AG04450 (cell line): Measurements from ENCODE around the gene RAB8B. TPM values are rescaled to one million over a fixed set of nuclear protein-coding genes. Genes with fewer than 3 reads are reported as not detected.

Source experiments
- CTCF ChIA-PET: fragments of 300-600, 350-600 bp; formaldehyde crosslinking; extraction: SDS; loops from one replicate; lab custom pipeline; 2022; ENCODE audit warnings: antibody characterized with exemption, inconsistent platforms; lab: Charles Lee
- POLR2A ChIA-PET: fragments of 350-600 bp; formaldehyde crosslinking; extraction: SDS; loops from one replicate; lab custom pipeline; 2021; ENCODE audit warnings: antibody characterized with exemption, inconsistent platforms; lab: Yijun Ruan, JAX
- DNase-seq: peaks from one replicate; pipeline ENCODE4 v3.0.0-alpha.2; 2011; ENCODE audit warnings: low read depth, low spot score
- H3K27ac ChIP-seq: one replicate; pipeline ENCODE4 v1.5.1; 2012; ENCODE audit warnings: low read depth, low read length, control low read depth
- H3K27me3 ChIP-seq: one replicate; pipeline ENCODE4 v1.6.0; 2012; ENCODE audit warnings: low read length; ENCODE audit not compliant: control insufficient read depth, insufficient read depth
- H3K4me3 ChIP-seq: 2 replicates; pipeline ENCODE4 v1.5.1; 2011; ENCODE audit warnings: mild to moderate bottlenecking, low read depth, low read length, control low read depth
- H3K9me3 ChIP-seq: 2 replicates; pipeline ENCODE4 v1.5.1; 2012; ENCODE audit warnings: low read length; ENCODE audit not compliant: control insufficient read depth, insufficient read depth
- polyA plus RNA-seq: library from polyadenylated mRNA; depleted of rRNA; stranded (reverse); fragments of >200 nt; gene quantifications from 2 replicates; pipeline ENCODE4 v1.2.3, GENCODE V29; 2011
- TF ChIP-seq, protein P1 (sequence below): IDR thresholded peaks from 2 replicates; pipeline ENCODE4 v1.5.1; 2011; ENCODE audit warnings: low read depth, low read length, control low read depth, inconsistent platforms

Gene RAB8B
- polyA plus RNA-seq, 1 experiment, result 82.4 TPM

DNA sequence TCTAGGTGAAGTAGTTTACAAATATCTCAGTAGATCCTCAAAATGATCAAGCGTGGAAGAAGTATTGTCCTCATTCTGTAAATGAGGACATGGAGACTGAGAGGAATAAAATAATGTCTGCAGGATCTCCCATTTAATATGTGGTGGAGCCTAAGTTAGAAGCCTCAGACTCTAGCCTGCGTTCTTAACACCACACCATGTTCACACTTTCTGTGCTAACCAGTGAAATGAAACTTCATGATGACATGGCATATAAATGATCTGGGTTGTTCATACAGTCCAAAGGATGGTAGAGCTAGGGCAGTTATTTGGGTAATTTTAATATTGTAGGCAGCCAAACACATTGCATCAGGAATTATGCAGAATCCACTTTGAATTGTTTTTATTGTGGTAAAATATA lies 62.9 kb downstream of the RAB8B start:
- H3K27me3 ChIP-seq, result no peaks in the 10 kb centered on the region
- no peak for DNase-seq
- ChIA-PET POLR2A (no interaction called here), CTCF (no interaction called here)
- H3K4me3 ChIP-seq, result no peak overlapping the region
- no peaks in the 10 kb centered on the region; the same call in 1 of the 2 replicates for H3K9me3 ChIP-seq
- TF ChIP-seq, protein P1, sequence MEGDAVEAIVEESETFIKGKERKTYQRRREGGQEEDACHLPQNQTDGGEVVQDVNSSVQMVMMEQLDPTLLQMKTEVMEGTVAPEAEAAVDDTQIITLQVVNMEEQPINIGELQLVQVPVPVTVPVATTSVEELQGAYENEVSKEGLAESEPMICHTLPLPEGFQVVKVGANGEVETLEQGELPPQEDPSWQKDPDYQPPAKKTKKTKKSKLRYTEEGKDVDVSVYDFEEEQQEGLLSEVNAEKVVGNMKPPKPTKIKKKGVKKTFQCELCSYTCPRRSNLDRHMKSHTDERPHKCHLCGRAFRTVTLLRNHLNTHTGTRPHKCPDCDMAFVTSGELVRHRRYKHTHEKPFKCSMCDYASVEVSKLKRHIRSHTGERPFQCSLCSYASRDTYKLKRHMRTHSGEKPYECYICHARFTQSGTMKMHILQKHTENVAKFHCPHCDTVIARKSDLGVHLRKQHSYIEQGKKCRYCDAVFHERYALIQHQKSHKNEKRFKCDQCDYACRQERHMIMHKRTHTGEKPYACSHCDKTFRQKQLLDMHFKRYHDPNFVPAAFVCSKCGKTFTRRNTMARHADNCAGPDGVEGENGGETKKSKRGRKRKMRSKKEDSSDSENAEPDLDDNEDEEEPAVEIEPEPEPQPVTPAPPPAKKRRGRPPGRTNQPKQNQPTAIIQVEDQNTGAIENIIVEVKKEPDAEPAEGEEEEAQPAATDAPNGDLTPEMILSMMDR, result no peak
- no peak overlapping the region for H3K27ac ChIP-seq

DNA sequence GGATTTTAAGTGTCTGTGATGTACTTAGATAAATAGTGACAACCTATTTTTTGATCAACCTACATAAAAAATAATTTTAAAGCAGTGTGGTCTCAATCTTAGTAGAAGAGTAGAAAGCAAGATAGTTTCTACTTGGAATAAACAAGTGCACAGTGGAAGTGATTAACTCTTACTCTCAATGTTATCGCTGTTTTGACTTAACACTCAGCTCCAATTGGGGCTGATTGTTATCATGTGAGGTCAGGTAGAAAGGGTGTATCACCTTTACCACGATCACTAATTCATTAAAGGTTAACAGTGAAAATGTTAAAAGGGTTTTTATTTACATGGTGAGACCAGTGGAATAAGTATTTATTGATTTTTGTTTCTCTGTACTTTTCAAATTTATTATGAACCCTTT lies 65.6 kb downstream of the RAB8B start:
- no peak for DNase-seq
- Histone ChIP-seq H3K27me3 (no peaks in the 10 kb centered on the region), H3K9me3 (peaks cover 3% of the 10 kb centered on the region; the same call in 1 of the 2 replicates), H3K27ac (no peak overlapping the region), H3K4me3 (no peak overlapping the region)
- TF ChIP-seq, protein P1, result no peak
- ChIA-PET POLR2A (no interaction called here), CTCF (no interaction called here)

- Histone ChIP-seq H3K4me3 (no peak overlapping the region), H3K9me3 (peaks cover 3% of the 10 kb centered on the region; the same call in 1 of the 2 replicates), H3K27me3 (no peaks in the 10 kb centered on the region), H3K27ac (no peak overlapping the region)
- ChIA-PET POLR2A (no interaction called here), CTCF (interaction anchor here (1.2 kb wide), 1 partner anchor 12 kb away, joined by 3 read pairs; no protein-coding TSS in a partner anchor)
- TF ChIP-seq, protein P1, result no peak
- DNase-seq, result no peak
Observed at GRCh38 chr15:63255489-63255990, 66.1 kb downstream of the RAB8B start.

GRCh38 chr15:63256433-63257274 lies 67.2 kb downstream of the RAB8B start:
- no peak overlapping the region for H3K27ac ChIP-seq

More at GRCh38 chr15:63256433-63257274, 67.2 kb downstream of the RAB8B start:
- TF ChIP-seq, protein P1, result no peak
- POLR2A ChIA-PET, result interaction anchor here (0.7 kb wide), 3 partner anchors 76 to 582 kb away, joined by 3 to 4 read pairs (median 3); no protein-coding TSS in a partner anchor
- CTCF ChIA-PET, result interaction anchor here (1.2 kb wide), 1 partner anchor 14 kb away, joined by 3 read pairs; no protein-coding TSS in a partner anchor
- H3K27me3 ChIP-seq, result no peaks in the 10 kb centered on the region
- DNase-seq, result no peak
- H3K4me3 ChIP-seq, result no peak overlapping the region
- peaks cover 3% of the 10 kb centered on the region; the same call in 1 of the 2 replicates for H3K9me3 ChIP-seq
